HepG2 (cell line): Measurements from ENCODE around the gene GFER. TPM values are rescaled to one million over a fixed set of nuclear protein-coding genes. Genes with fewer than 3 reads are reported as not detected.

Experiments
- BCL6 ChIP-seq: IDR thresholded peaks from 2 replicates; pipeline ENCODE4 v1.6.1; 2016; ENCODE audit warnings: missing genetic modification reagents, missing compliant biosample characterization
- FOXA3 ChIP-seq: IDR thresholded peaks from 2 replicates; pipeline ENCODE4 v1.6.1; 2016; ENCODE audit warnings: missing genetic modification reagents, missing compliant biosample characterization
- NFE2L2 ChIP-seq: fragments of 150-350 bp; IDR thresholded peaks from 2 replicates; pipeline ENCODE4 v1.6.1; 2014; ENCODE audit warnings: low read length
- RFX3 ChIP-seq: IDR thresholded peaks from 2 replicates; pipeline ENCODE4 v1.6.1; 2016; ENCODE audit warnings: missing biosample characterization, missing genetic modification reagents
- TBX2 ChIP-seq: sonication (generic); formaldehyde crosslinking; IDR thresholded peaks from 2 replicates; pipeline ENCODE4 v1.5.0; 2020; ENCODE audit warnings: missing genetic modification reagents, mild to moderate bottlenecking, borderline replicate concordance
- ZNF563 ChIP-seq: sonication (generic); formaldehyde crosslinking; IDR thresholded peaks from 2 replicates; pipeline ENCODE4 v1.8.0; 2022; ENCODE audit warnings: mild to moderate bottlenecking, moderate library complexity, missing genetic modification reagents
- ZNF747 ChIP-seq: sonication (generic); formaldehyde crosslinking; IDR thresholded peaks from 2 replicates; pipeline ENCODE4 v1.8.1; 2023; ENCODE audit warnings: missing genetic modification reagents, mild to moderate bottlenecking, borderline replicate concordance
- ZNF772 ChIP-seq: sonication (generic); formaldehyde crosslinking; IDR thresholded peaks from 2 replicates; pipeline ENCODE4 v1.5.0; 2020; ENCODE audit warnings: mild to moderate bottlenecking, missing genetic modification reagents
- ZNF792 ChIP-seq: IDR thresholded peaks from 2 replicates; pipeline ENCODE4 v1.6.1; 2016
- polyA plus RNA-seq, 8 experiments: library from polyadenylated mRNA; depleted of rRNA in 3 of 8; stranded (reverse) in 7 of 8; unstranded in 1 of 8; fragments of >200 nt; fragmentation: Illumina TruSeq in 4 of 8; extraction: Trizol in 4 of 8; gene quantifications; 2 replicates each; pipeline versions ENCODE4 v1.2.1 to v1.2.3, GENCODE V29; 2011 to 2016; ENCODE audit warnings: low read depth in 4 of 8, missing spikeins in 1 of 8, mixed read lengths in 1 of 8; ENCODE audit not compliant: insufficient read depth in 1 of 8
- total RNA-seq, 5 experiments: library from RNA; depleted of rRNA; stranded (reverse); fragments of >200 nt; fragmentation: Illumina TruSeq; extraction: Trizol; gene quantifications; 2 replicates each; pipeline ENCODE4 v1.2.3, GENCODE V29; 2016; ENCODE audit warnings: low read depth in 1 of 5
- TF ChIP-seq, protein P1 (sequence below): sonication (generic); formaldehyde crosslinking; IDR thresholded peaks from 2 replicates; pipeline ENCODE4 v1.4.0; 2020; ENCODE audit warnings: mild to moderate bottlenecking, missing genetic modification reagents
- TF ChIP-seq, protein P2 (sequence below): sonication (generic); formaldehyde crosslinking; IDR thresholded peaks from 2 replicates; pipeline ENCODE4 v1.4.0; 2020; ENCODE audit warnings: low read depth, mild to moderate bottlenecking, missing genetic modification reagents
- TF ChIP-seq, protein P3 (sequence below): sonication (generic); formaldehyde crosslinking; conservative IDR thresholded peaks from 2 replicates; pipeline ENCODE4 v1.8.1; 2023; ENCODE audit warnings: missing genetic modification reagents
- TF ChIP-seq, protein P4 (sequence below): sonication (generic); formaldehyde crosslinking; IDR thresholded peaks from 2 replicates; pipeline ENCODE4 v1.5.0; 2020; ENCODE audit warnings: missing genetic modification reagents, mild to moderate bottlenecking, borderline replicate concordance

The GFER gene
- total and polyA plus RNA-seq, 2 of the 13 experiments (the other 11 are each of a cell fraction or from before 2014, with no cell fraction given) = 28.6 to 71.7 TPM

DNA sequence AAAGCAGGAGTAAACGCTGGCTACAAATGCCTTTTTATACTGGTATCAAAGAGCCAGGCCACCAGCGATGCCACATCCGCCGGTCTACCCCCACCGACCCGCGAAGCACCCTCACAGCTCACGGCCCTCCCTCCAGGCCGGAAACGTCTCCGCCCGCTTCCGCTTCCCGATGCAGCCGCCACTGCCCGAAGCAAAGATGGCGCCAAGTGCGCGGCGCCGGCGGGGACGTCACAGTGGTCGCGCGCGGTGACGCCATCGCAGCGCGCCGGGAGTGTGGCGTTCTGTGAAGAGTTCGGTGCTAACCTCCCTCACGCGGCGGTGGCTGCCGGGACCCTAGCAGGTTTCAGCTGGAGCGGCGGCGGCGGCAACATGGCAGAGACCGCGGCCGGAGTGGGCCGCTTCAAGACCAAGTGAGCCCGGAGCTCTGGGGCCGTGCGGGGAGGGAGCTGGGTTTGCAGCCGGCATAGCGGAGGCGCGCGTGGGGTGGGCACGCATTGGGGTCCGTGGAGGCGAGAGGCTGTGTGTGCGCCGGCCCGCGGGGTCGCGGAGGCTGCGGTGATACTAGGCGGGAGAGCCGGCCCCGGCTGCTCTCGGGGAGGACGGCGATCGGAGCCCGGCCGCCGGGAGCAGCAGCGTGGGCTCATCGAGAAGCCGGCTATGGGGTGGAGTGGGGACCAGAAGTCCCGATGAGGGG is 12.1 kb upstream of the GFER start, which contains the start of gene TBL3 (continued):
- TF ChIP-seq RFX3 (CRISPR knock-in tag) = no peak
- peak; percentile 71 for TF ChIP-seq FOXA3
- no peak for TF ChIP-seq NFE2L2
- TF ChIP-seq, protein P1, sequence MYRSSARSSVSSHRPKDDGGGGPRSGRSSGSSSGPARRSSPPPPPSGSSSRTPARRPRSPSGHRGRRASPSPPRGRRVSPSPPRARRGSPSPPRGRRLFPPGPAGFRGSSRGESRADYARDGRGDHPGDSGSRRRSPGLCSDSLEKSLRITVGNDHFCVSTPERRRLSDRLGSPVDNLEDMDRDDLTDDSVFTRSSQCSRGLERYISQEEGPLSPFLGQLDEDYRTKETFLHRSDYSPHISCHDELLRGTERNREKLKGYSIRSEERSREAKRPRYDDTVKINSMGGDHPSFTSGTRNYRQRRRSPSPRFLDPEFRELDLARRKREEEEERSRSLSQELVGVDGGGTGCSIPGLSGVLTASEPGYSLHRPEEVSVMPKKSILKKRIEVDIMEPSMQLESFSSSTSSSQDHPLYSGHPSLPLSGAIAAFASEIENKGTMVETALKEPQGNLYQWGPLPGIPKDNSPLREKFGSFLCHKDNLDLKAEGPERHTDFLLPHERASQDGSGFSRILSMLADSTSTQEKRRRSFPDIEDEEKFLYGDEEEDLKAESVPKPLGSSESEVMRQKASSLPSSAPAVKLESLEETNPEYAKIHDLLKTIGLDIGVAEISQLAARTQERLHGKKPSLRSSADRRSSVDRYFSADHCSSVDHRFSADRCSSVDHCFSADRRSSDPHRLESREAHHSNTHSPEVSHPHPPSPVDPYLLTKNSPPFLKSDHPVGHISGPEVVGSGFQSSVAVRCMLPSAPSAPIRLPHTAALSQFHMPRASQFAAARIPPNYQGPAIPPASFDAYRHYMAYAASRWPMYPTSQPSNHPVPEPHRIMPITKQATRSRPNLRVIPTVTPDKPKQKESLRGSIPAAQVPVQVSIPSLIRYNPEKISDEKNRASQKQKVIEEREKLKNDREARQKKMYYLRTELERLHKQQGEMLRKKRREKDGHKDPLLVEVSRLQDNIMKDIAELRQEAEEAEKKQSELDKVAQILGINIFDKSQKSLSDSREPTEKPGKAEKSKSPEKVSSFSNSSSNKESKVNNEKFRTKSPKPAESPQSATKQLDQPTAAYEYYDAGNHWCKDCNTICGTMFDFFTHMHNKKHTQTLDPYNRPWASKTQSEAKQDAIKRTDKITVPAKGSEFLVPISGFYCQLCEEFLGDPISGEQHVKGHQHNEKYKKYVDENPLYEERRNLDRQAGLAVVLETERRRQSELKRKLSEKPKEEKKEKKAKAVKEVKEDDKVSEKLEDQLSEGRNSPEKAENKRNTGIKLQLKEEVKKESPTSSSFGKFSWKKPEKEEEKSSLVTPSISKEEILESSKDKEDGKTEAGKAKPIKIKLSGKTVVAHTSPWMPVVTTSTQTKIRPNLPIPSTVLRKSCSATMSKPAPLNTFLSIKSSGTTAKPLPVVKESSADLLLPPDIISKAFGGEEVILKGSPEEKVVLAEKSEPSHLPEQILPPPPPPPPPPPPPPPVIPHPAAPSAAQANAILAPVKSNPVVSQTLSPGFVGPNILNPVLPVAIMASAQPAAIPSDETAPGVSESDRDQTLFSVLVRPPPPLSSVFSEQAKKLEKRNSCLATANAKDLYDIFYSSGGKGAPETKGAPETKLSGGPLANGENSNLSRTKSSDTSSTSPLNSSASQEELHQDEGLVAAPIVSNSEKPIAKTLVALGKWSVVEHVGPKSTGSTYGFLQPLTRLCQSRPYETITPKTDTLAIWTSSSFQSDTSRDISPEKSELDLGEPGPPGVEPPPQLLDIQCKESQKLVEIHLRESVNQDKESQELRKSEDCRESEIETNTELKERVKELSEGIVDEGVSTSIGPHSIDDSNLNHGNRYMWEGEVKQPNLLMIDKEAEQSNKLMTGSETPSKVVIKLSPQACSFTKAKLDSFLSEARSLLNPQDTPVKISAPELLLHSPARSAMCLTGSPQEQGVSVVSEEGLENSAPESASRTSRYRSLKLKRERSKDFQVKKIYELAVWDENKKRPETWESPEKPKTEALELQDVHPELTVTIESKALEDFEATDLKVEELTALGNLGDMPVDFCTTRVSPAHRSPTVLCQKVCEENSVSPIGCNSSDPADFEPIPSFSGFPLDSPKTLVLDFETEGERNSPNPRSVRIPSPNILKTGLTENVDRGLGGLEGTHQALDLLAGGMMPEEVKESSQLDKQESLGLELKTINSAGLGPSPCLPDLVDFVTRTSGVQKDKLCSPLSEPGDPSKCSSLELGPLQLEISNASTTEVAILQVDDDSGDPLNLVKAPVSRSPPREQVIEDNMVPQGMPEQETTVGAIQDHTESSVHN (CRISPR knock-in tag) = no peak
- peak; percentile 81 for TF ChIP-seq ZNF747 (CRISPR knock-in tag)
- TF ChIP-seq, protein P2, sequence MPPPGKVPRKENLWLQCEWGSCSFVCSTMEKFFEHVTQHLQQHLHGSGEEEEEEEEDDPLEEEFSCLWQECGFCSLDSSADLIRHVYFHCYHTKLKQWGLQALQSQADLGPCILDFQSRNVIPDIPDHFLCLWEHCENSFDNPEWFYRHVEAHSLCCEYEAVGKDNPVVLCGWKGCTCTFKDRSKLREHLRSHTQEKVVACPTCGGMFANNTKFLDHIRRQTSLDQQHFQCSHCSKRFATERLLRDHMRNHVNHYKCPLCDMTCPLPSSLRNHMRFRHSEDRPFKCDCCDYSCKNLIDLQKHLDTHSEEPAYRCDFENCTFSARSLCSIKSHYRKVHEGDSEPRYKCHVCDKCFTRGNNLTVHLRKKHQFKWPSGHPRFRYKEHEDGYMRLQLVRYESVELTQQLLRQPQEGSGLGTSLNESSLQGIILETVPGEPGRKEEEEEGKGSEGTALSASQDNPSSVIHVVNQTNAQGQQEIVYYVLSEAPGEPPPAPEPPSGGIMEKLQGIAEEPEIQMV (CRISPR knock-in tag) = peak; percentile 86; the same call in 1 of the 2 replicates
- TF ChIP-seq TBX2 (CRISPR knock-in tag) = peak; percentile 86
- peak; percentile 74; the same call in 1 of the 2 replicates for TF ChIP-seq ZNF772 (CRISPR knock-in tag)
- TF ChIP-seq, protein P3, sequence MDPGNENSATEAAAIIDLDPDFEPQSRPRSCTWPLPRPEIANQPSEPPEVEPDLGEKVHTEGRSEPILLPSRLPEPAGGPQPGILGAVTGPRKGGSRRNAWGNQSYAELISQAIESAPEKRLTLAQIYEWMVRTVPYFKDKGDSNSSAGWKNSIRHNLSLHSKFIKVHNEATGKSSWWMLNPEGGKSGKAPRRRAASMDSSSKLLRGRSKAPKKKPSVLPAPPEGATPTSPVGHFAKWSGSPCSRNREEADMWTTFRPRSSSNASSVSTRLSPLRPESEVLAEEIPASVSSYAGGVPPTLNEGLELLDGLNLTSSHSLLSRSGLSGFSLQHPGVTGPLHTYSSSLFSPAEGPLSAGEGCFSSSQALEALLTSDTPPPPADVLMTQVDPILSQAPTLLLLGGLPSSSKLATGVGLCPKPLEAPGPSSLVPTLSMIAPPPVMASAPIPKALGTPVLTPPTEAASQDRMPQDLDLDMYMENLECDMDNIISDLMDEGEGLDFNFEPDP (CRISPR knock-in tag) = no peak
- peak; percentile 90 for TF ChIP-seq ZNF792 (CRISPR knock-in tag)
- peak; percentile 57; the same call in 1 of the 2 replicates for TF ChIP-seq ZNF563 (CRISPR knock-in tag)
- peak; percentile 59; the same call in 1 of the 2 replicates for TF ChIP-seq BCL6 (CRISPR knock-in tag)
- TF ChIP-seq, protein P4, sequence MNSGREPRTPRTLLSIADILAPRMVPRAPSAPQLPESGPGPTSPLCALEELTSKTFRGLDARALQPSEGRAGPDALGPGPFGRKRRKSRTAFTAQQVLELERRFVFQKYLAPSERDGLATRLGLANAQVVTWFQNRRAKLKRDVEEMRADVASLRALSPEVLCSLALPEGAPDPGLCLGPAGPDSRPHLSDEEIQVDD (CRISPR knock-in tag) = 0 out of 2 replicates have a peak, but pooled peaks have one; percentile 69
